Peyer's patch (tissue), 4 donors: ENCODE data around the gene CPD. TPM values are rescaled to one million over a fixed set of nuclear protein-coding genes. Genes with fewer than 3 reads are reported as not detected.

ENCODE experiments used
- DNase-seq, 3 donors: peaks; one replicate each; pipeline ENCODE4 v3.0.0-alpha.2; 2017 to 2019
- H3K27ac ChIP-seq, 4 donors: fragments of 200-600 bp; sonication (generic); one replicate each; pipeline ENCODE4 v1.5.1; 2016 to 2019
- H3K27me3 ChIP-seq, 2 donors: fragments of 200-600 bp; sonication (generic); one replicate each; pipeline ENCODE4 v1.5.1; 2019
- H3K36me3 ChIP-seq, 3 donors: fragments of 200-600 bp; sonication (generic); one replicate each; pipeline ENCODE4 v1.5.1; 2016 to 2019
- H3K4me1 ChIP-seq, 4 donors: fragments of 200-600 bp; sonication (generic); one replicate each; pipeline ENCODE4 v1.5.1; 2016 to 2019
- H3K4me3 ChIP-seq, 4 donors: fragments of 200-600 bp; sonication (generic); 1 replicate in 3 of 4; 2 replicates in 1 of 4; pipeline ENCODE4 v1.5.1; 2016 to 2019; ENCODE audit warnings: mild to moderate bottlenecking in 1 of 4
- H3K9me3 ChIP-seq, 4 donors: fragments of 200-600 bp; sonication (generic); one replicate each; pipeline ENCODE4 v1.5.1; 2016 to 2019; ENCODE audit warnings: mild to moderate bottlenecking in 1 of 4
- CTCF ChIP-seq, 6 experiments: fragments of 450-650 bp in 4 of 6; fragments of 200-600 bp in 2 of 6; sonication (generic) in 1 of 6; IDR thresholded peaks; one replicate each; pipeline ENCODE4 v1.5.1; 2017 to 2019; ENCODE audit warnings: antibody characterized with exemption in 6 of 6, mild to moderate bottlenecking in 3 of 6, moderate library complexity in 1 of 6
- POLR2A ChIP-seq, 2 donors: fragments of 450-650 bp; IDR thresholded peaks; one replicate each; pipeline ENCODE4 v1.5.1; 2017; ENCODE audit warnings: antibody characterized with exemption in 2 of 2, mild to moderate bottlenecking in 2 of 2, moderate library complexity in 2 of 2
- total RNA-seq, 4 donors: library from RNA; depleted of rRNA; stranded (reverse); fragments of >200 nt; gene quantifications; one replicate each; pipeline ENCODE4 v1.1.0, GENCODE V29; 2016

Gene CPD
- total RNA-seq, 4 donors from 2014 or later = 9.9 to 242 (median 143) TPM

- TF ChIP-seq POLR2A (IDR thresholded peaks at IDR 0.05) (peak in 1 of 2 donors; percentile 35), CTCF (IDR thresholded peaks at IDR 0.05) (peak in 2 of 6 experiments; percentile 7 to 24)
- Histone ChIP-seq H3K4me1 (peaks cover 0 to 53% (median 2%) of the 10 kb centered on the region in 4 donors), H3K27ac (peak overlapping the region in 3 of 4 donors; percentile 71 to 92 (median 86)), H3K4me3 (no peak overlapping the region), H3K27me3 (no peaks in the 10 kb centered on the region), H3K9me3 (no peaks in the 10 kb centered on the region), H3K36me3 (no peaks in the 10 kb centered on the region)
- DNase-seq = peak in 2 of 3 donors; percentile 86 to 88
Measured at GRCh38 chr17:30344283-30345088, 34.2 kb upstream of the CPD start.

- no peaks in the 10 kb centered on the region for H3K9me3 ChIP-seq
- DNase-seq = no peak
- H3K36me3 ChIP-seq = no peaks in the 10 kb centered on the region
Measured at GRCh38 chr17:30345089-30345433, 33.7 kb upstream of the CPD start.

GRCh38 chr17:30345527-30346075 lies 33.1 kb upstream of the CPD start:
- H3K36me3 ChIP-seq = no peaks in the 10 kb centered on the region
- H3K4me1 ChIP-seq = peaks cover 0 to 45% (median 2%) of the 10 kb centered on the region in 4 donors
- H3K4me3 ChIP-seq = no peak overlapping the region
- peak overlapping the region in 3 of 4 donors; percentile 71 to 92 (median 86) for H3K27ac ChIP-seq
- DNase-seq = peak in 1 of 3 donors; percentile 65
- H3K9me3 ChIP-seq = no peaks in the 10 kb centered on the region
- TF ChIP-seq POLR2A (IDR thresholded peaks at IDR 0.05) = peak in 1 of 2 donors; percentile 18
- TF ChIP-seq CTCF (IDR thresholded peaks at IDR 0.05) = no peak
- no peaks in the 10 kb centered on the region for H3K27me3 ChIP-seq

More at GRCh38 chr17:30345089-30345433, 33.7 kb upstream of the CPD start:
- TF ChIP-seq POLR2A (IDR thresholded peaks at IDR 0.05) (no peak), CTCF (IDR thresholded peaks at IDR 0.05) (no peak)
- H3K27me3 ChIP-seq = no peaks in the 10 kb centered on the region
- no peak overlapping the region for H3K4me3 ChIP-seq
- H3K27ac ChIP-seq = peak overlapping the region in 3 of 4 donors; percentile 71 to 92 (median 86)
- H3K4me1 ChIP-seq = peaks cover 0 to 50% (median 2%) of the 10 kb centered on the region in 4 donors

GRCh38 chr17:30346221-30346795 lies 32.4 kb upstream of the CPD start:
- TF ChIP-seq POLR2A (IDR thresholded peaks at IDR 0.05) = no peak
- no peak for TF ChIP-seq CTCF (IDR thresholded peaks at IDR 0.05)
- peak overlapping the region in 3 of 4 donors; percentile 71 to 92 (median 86) for H3K27ac ChIP-seq
- DNase-seq = no peak

GRCh38 chr17:30347488-30347887 lies 31.2 kb upstream of the CPD start:
- H3K27ac ChIP-seq = no peak overlapping the region
- TF ChIP-seq CTCF (IDR thresholded peaks at IDR 0.05) (no peak), POLR2A (IDR thresholded peaks at IDR 0.05) (no peak)
- DNase-seq = no peak
- H3K9me3 ChIP-seq = no peaks in the 10 kb centered on the region
- H3K27me3 ChIP-seq = no peaks in the 10 kb centered on the region
- H3K4me1 ChIP-seq = peaks cover 0 to 41% (median 2%) of the 10 kb centered on the region in 4 donors
- no peaks in the 10 kb centered on the region for H3K36me3 ChIP-seq
- no peak overlapping the region for H3K4me3 ChIP-seq

More at GRCh38 chr17:30346221-30346795, 32.4 kb upstream of the CPD start:
- Histone ChIP-seq H3K9me3 (no peaks in the 10 kb centered on the region), H3K36me3 (no peaks in the 10 kb centered on the region), H3K4me3 (no peak overlapping the region), H3K27me3 (no peaks in the 10 kb centered on the region), H3K4me1 (peaks cover 0 to 41% (median 2%) of the 10 kb centered on the region in 4 donors)
